ENCODE results near the gene ANKS6. TPM values are rescaled to one million over a fixed set of nuclear protein-coding genes. Genes with fewer than 3 reads are reported as not detected.

ANKS6 gene
- total and polyA plus RNA-seq, 2 of the 8 experiments (the other 6 are each of a cell fraction or from before 2014, with no cell fraction given), result 34.1 to 56.3 TPM

GRCh38 chr9:98687911-98688310 is 108.4 kb downstream of the ANKS6 start:
- no peaks in the 10 kb centered on the region for H4K20me1 ChIP-seq (replicated peaks in 1 of 2; ENCODE audit: control insufficient read depth in 1 of 2, insufficient read depth in 2 of 2, low read length in 2 of 2)
- H3K56ac ChIP-seq (replicated peaks; ENCODE audit: insufficient read length, low read depth, low read length), result no peak overlapping the region
- no peak overlapping the region for H3K14ac ChIP-seq (ENCODE audit: insufficient read length)
- no peak overlapping the region for H4K8ac ChIP-seq (ENCODE audit: extremely low read depth, insufficient read depth, low read length)
- no peak overlapping the region for H2BK15ac ChIP-seq (ENCODE audit: low read length)
- H3K23ac ChIP-seq (ENCODE audit: insufficient read length), result no peak overlapping the region
- H4K5ac ChIP-seq (ENCODE audit: insufficient read length, low read depth, low read length), result no peak overlapping the region
- no peak overlapping the region for H2AK5ac ChIP-seq (ENCODE audit: low read depth, low read length)
- H3K18ac ChIP-seq (ENCODE audit: extremely low read depth, low read length), result no peak overlapping the region
- ChIA-PET POLR2A (ENCODE audit: partially characterized antibody) (no interaction called here), CTCF (ENCODE audit: partially characterized antibody) (interaction anchor here (1.4 kb wide), 1 partner anchor 9 kb away, joined by 3 read pairs; no protein-coding TSS in a partner anchor)
- 94% methylated on average over 1 of the region's 1 CpG; no CpG with 5 or more reads in 1 of the 2 experiments for WGBS, 2 experiments (ENCODE audit: extremely low coverage in 1 of 2, insufficient coverage in 1 of 2, insufficient read length in 1 of 2, insufficient replicate concordance in 2 of 2, low coverage in 1 of 2, low lambda C conversion rate in 2 of 2, missing lambda C conversion rate in 1 of 2)
- no peak overlapping the region for H2BK120ac ChIP-seq (replicated peaks; ENCODE audit: low read depth, low read length)
- FAIRE-seq (no peak), DNase-seq (ENCODE audit: low read depth in 1 of 2, low spot score in 2 of 2) (no peak)
- H2BK12ac ChIP-seq (ENCODE audit: low read depth, low read length), result 0 out of 2 replicates have a peak overlapping the region, but pooled peaks have one; percentile 33
- H3K4me3 ChIP-seq (ENCODE audit: extremely low read depth in 1 of 4, insufficient read depth in 2 of 4, low read depth in 3 of 4, low read length in 4 of 4), result no peak overlapping the region
- no peak overlapping the region for H2BK5ac ChIP-seq (ENCODE audit: low read depth, low read length)
- no peak overlapping the region for H3K4ac ChIP-seq (replicated peaks; ENCODE audit: insufficient read length, low read depth, low read length)
- H2BK20ac ChIP-seq (ENCODE audit: low read length), result no peak overlapping the region
- no peak for TF ChIP-seq SIRT6 (IDR thresholded peaks at IDR 0.05; ENCODE audit: low read length)
- TF ChIP-seq RAD21 (IDR thresholded peaks at IDR 0.05 in 1 of 2, conservative IDR thresholded peaks at IDR 0.05 in 1 of 2; ENCODE audit: low read depth in 2 of 2, low read length in 2 of 2), result no peak
- TF ChIP-seq POLR2AphosphoS5 (IDR thresholded peaks at IDR 0.05; ENCODE audit: low read depth, low read length), result no peak
- TF ChIP-seq E2F6 (IDR thresholded peaks at IDR 0.05), result no peak
- TF ChIP-seq BRCA1 (IDR thresholded peaks at IDR 0.05; ENCODE audit: low read depth, low read length), result no peak
- TF ChIP-seq ZNF274 (IDR thresholded peaks at IDR 0.05; ENCODE audit: borderline replicate concordance, extremely low read depth, low read length), result no peak
- TF ChIP-seq HDAC6 (IDR thresholded peaks at IDR 0.05; ENCODE audit: low read depth, low read length), result no peak
- TF ChIP-seq SIN3A (conservative IDR thresholded peaks at IDR 0.05 in 1 of 2, IDR thresholded peaks at IDR 0.05 in 1 of 2; ENCODE audit: low read depth in 1 of 2, low read length in 2 of 2), result no peak
- TF ChIP-seq SP4 (IDR thresholded peaks at IDR 0.05; ENCODE audit: low read length), result no peak
- TF ChIP-seq EGR1 (IDR thresholded peaks at IDR 0.05; ENCODE audit: borderline replicate concordance, low read depth, low read length), result no peak
- no peak for TF ChIP-seq EZH2 (IDR thresholded peaks at IDR 0.05; ENCODE audit: low read depth, low read length, severe bottlenecking)
- no peak for TF ChIP-seq SUZ12 (IDR thresholded peaks at IDR 0.05; ENCODE audit: low read length)
- TF ChIP-seq BCL11A (IDR thresholded peaks at IDR 0.05; ENCODE audit: low read depth in 2 of 2, low read length in 2 of 2), result no peak
- TF ChIP-seq CHD1 (IDR thresholded peaks at IDR 0.05; ENCODE audit: low read depth, low read length), result no peak
- H3K27me3 ChIP-seq (replicated peaks in 1 of 4; ENCODE audit: control insufficient read depth in 3 of 4, extremely low read depth in 1 of 4, insufficient read depth in 3 of 4, low read length in 3 of 4), result no peaks in the 10 kb centered on the region
- no peaks in the 10 kb centered on the region for H3K79me1 ChIP-seq (ENCODE audit: low read depth, low read length)
- H4K91ac ChIP-seq (replicated peaks; ENCODE audit: insufficient read length, low read length), result no peak overlapping the region
- no peaks in the 10 kb centered on the region for H3K9me3 ChIP-seq (ENCODE audit: insufficient read depth in 2 of 2, low read depth in 1 of 2, low read length in 1 of 2)
- no peak overlapping the region for H3K27ac ChIP-seq (ENCODE audit: low read depth, low read length)
- no peak overlapping the region for H3K9ac ChIP-seq (replicated peaks in 1 of 4; ENCODE audit: extremely low read depth in 1 of 4, low read depth in 3 of 4, low read length in 3 of 4)
- H3K23me2 ChIP-seq (ENCODE audit: low read depth, low read length), result no peaks in the 10 kb centered on the region
- H2AFZ ChIP-seq (ENCODE audit: low read length), result no peak overlapping the region
- no peak overlapping the region for H3K4me2 ChIP-seq (ENCODE audit: insufficient read depth in 1 of 2, low read depth in 2 of 2, low read length in 2 of 2)
- no peaks in the 10 kb centered on the region for H3K36me3 ChIP-seq (ENCODE audit: control insufficient read depth in 2 of 4, insufficient read depth in 4 of 4, low read length in 3 of 4)
- H3K4me1 ChIP-seq (replicated peaks in 1 of 4; ENCODE audit: control insufficient read depth in 3 of 4, insufficient read depth in 4 of 4, low read length in 3 of 4), result no peaks in the 10 kb centered on the region; a peak in 1 of 7 replicates
- no peaks in the 10 kb centered on the region for H3K79me2 ChIP-seq (ENCODE audit: control insufficient read depth in 1 of 2, insufficient read depth in 2 of 2, low read length in 2 of 2)

All from H1 (cell line).